Daoy (cell line): Measurements from ENCODE around the gene KRT5. TPM values are rescaled to one million over a fixed set of nuclear protein-coding genes. Genes with fewer than 3 reads are reported as not detected.

ENCODE experiments used
- DNase-seq: peaks from one replicate; pipeline ENCODE4 v3.0.0-alpha.2; 2015; ENCODE audit warnings: low read depth
- total RNA-seq: library from RNA; depleted of rRNA; stranded (reverse); fragments of >200 nt; shearing (Covaris generic); gene quantifications from 2 replicates; pipeline ENCODE4 v1.2.3, GENCODE V29; 2014; rRNA removed

KRT5 gene
- 0.36 TPM in 1 of 2 replicates, not detected in the other for total RNA-seq

GRCh38 chr12:52519826-52520662 is at the start of gene KRT5:
Gene KRT5 (minus strand): TSS chr12:52520394. CDS start chr12:52520296, 98 bp downstream.
- DNase-seq, result no peak

DNA sequence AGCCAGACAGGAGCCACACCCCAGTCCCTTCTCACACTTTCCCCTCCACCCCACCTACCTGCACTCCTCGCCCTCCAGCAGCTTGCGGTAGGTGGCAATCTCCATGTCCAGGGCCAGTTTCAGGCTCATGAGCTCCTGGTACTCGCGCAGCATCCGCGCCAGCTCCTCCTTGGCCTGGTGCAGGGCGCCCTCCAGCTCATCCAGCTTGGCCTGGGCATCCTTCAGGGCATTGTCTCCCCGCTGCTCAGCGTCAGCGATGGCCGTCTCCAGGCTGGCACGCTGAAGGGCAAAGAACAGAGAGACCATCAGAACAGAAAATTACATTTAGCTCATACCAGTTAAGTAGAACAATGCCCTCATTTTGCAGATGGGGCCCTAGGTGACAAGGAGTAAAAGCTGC is 47.9 kb upstream of the KRT5 start:
- no peak for DNase-seq

DNA sequence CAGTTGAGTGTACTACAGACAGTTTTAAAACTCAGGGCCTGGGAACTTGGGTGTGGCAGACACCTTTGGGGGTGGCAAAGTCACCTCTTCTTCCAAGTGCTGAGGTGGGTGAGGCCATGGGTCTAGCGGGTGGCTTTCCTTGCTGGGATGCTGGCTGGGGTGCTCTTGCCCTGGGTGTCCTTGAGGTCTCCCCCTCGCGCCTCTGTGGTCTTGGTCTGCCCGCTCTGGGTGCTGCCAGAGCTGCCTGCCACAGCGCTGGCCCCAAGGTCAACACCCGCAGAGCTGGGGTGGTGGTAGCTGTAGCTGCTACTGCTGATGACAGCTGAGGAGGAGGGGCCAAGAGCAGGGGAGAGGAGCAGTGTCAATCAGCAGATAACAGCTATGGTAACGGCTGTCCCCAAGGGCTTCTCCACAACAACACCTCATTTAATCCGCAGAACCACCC is 46.7 kb upstream of the KRT5 start:
- no peak for DNase-seq

- no peak for DNase-seq
Observed at GRCh38 chr12:52564582-52564981, 44.4 kb upstream of the KRT5 start.

DNA sequence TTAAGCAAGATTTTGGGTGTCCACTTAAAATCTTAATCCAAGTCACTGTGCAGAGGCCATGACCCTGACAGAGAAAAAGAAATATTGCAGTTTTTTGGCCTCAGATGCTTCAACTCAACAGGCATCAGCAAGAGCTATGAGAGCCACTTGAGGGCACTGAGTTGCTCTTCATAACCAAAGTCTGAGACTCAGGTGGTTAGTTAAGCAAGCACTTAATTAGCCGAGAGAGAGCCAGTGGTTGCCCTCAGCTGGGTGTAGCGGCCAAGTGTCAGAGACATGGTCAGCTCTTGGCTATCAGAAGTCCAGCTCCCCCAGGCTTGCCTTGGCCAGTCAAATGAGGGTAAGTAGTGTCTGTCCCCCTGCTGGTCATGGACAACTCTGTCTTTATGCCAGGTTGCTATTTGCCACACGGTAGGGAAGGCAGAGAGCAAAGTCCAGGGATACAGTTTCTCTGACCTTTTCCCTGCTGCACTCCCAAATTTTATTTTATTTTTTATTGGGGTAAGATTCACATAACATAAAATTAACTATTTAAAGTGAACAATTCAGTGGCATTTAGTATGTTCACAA is 41.8 kb upstream of the KRT5 start:
- peak; percentile 19 for DNase-seq

DNA sequence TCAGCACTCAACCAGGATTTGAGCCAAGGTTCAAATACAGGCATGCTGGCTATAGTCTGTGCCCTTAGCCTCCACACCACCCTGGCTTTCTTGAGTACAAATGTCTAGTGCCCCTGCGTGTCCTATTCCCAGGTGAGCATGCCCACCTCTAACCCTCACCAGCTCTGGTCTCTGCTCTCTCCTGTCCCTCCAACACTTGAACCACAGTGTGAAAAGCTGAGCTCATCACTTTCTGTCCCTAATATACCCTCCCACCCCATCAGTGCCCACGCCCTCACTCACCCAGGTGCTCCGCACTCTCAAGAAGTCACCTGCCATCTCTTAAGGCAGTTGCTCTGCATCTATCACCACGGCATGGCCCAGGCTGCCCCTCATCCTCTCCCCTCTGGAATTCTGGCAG is 39.8 kb upstream of the KRT5 start:
- no peak for DNase-seq

DNA sequence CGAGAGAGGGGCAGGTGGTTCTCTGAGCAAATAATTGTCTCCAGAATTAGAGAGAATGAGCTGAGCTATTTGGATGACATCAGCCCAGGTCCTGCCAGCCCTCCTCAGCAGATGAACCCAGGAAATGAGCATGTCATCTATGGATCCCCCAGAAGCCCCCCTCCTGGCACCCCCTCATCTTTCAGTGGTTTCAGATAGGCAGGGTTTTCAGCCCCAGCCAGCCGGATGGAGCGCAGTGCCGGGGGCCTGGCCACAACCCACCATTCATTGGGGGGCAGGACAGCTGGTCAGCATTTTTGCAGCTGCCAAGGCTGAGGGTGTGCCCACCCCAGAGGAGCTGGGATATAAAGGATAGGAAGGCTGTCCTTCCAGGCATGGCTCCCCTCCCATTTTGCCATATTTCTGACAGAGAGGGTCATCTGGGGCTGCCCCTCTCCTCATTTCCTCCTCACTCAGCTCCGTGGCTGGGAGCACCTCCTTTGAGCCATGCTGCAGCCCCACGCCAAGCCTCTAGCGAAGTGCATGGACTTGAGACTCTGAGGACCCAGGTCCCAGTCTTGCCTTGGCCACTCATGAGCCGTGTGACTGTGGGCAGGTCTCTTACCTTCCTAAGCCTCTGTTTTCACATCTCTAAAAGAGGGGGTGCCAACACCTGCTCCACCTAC is 38.7 kb upstream of the KRT5 start:
- no peak for DNase-seq

DNA sequence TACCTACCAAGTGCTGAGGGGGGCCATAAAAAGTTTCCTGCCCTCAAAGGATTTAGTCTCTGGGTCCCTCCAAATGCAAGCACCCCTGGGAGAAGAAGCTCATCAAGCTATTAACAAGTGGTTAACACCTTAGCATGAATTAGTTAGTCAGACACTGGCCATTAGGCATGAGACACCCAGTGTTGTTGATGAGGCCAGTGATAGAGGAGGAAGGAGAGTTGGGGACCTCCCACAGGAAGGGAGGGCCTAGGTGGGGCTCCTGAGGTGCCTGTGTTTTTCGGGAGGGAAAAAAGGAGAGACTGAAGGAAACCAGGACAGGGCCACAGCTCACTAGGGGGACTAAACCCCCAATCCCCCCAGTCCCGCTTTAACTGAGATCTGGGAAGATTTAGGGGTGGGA is 37.3 kb upstream of the KRT5 start:
- DNase-seq, result no peak

- DNase-seq, result no peak
Observed at GRCh38 chr12:52555577-52555976, 35.4 kb upstream of the KRT5 start.

DNA sequence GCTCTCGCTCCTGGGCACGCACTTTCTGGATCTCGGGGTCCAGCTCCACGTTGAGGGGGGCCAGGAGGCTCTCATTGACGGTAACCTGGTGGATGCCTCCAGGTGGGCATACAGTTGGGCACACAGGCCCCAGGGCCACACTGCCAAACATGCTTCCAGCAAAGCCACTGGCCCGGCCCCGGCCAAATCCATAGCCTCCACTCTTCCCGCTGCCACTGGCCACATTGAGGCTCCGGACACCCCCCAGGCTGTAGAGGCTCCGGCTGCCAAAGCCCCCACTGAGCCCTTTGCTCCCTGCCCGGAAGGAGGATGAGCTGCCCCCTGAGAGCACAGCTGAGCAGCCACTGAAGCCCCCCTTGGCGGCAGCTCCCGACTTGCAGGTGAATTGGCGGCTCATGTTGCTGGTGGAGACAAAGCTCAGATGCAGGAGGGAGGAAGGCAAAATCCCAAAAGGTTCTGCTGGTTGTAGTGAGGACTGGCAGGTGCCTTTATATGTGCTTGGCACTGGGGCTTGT is 32.5 kb upstream of the KRT5 start, which contains the start of gene KRT71:
TSS of gene KRT71 (minus strand) at position 465 of the 515 bp plus-strand sequence. CDS start at position 397, 68 bp downstream.
- DNase-seq, result no peak

- DNase-seq, result no peak
Observed at GRCh38 chr12:52552055-52552454, 31.9 kb upstream of the KRT5 start.

GRCh38 chr12:52551216-52551865 is 31.1 kb upstream of the KRT5 start:
- peak; percentile 14 for DNase-seq

GRCh38 chr12:52546126-52546525 is 25.9 kb upstream of the KRT5 start:
- DNase-seq, result no peak

- peak; percentile 43 for DNase-seq
Observed at GRCh38 chr12:52543985-52544883, 24.0 kb upstream of the KRT5 start.

GRCh38 chr12:52542785-52543318 is 22.7 kb upstream of the KRT5 start:
- no peak for DNase-seq

GRCh38 chr12:52542157-52542556 is 22.0 kb upstream of the KRT5 start:
- no peak for DNase-seq

- no peak for DNase-seq
Observed at GRCh38 chr12:52541709-52542108, 21.5 kb upstream of the KRT5 start.

- no peak for DNase-seq
Observed at GRCh38 chr12:52540531-52540930, 20.3 kb upstream of the KRT5 start.

DNA sequence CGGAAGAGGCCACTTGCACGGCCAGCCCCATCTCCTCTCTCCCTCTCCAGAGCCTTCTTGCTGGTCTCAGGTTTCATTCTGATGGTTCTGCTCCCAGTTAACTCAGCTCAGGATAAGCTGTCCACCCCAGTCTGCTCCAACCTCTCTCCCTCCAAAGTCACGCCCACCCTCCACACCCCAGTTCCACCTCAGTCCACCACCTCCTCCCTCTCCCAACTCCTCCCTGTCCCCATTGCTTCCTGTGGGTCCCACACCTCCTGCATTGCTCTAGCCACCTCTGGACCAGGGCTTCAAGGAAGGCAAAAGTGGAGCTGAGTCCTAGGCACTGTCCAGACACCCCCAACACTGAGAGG is 19.6 kb upstream of the KRT5 start:
- DNase-seq, result no peak

- peak; percentile 67 for DNase-seq
Observed at GRCh38 chr12:52539083-52539820, 19.1 kb upstream of the KRT5 start.
